H1 (cell line): ENCODE data around the gene ARPP19. TPM values are rescaled to one million over a fixed set of nuclear protein-coding genes. Genes with fewer than 3 reads are reported as not detected.

ENCODE experiments used
- CTCF ChIA-PET: fragments of 300-600 bp; sonication (Branson Sonifier 250); formaldehyde crosslinking; loops from one replicate; lab custom pipeline; 2021; ENCODE audit not compliant: partially characterized antibody; lab: Charles Lee
- POLR2A ChIA-PET: fragments of 300-600 bp; sonication (Branson Sonifier 250); formaldehyde crosslinking; loops from one replicate; lab custom pipeline; 2021; ENCODE audit warnings: inconsistent platforms; ENCODE audit not compliant: partially characterized antibody; lab: Charles Lee
- DNase-seq, 2 experiments: peaks; one replicate each; pipeline versions ENCODE4 v3.0.0 to v3.0.0-alpha.2; 2010 to 2022; ENCODE audit warnings: low spot score in 2 of 2, low read depth in 1 of 2, mixed read lengths in 1 of 2
- FAIRE-seq: peaks from 2 replicates; lab custom pipeline; 2011; peaks lifted over from hg19 to GRCh38; lab: Jason Lieb, UNC
- H2AFZ ChIP-seq: 2 replicates; pipeline ENCODE4 v1.8.1; 2012; ENCODE audit warnings: low read length, inconsistent platforms
- H2AK5ac ChIP-seq: 2 replicates; pipeline ENCODE4 v1.6.1; 2013; ENCODE audit warnings: low read depth, low read length
- H2BK120ac ChIP-seq: replicated peaks from 2 replicates; pipeline ENCODE3; 2013; ENCODE audit warnings: low read depth, low read length, inconsistent platforms
- H2BK12ac ChIP-seq: 2 replicates; pipeline ENCODE4 v1.6.1; 2013; ENCODE audit warnings: low read depth, low read length
- H2BK15ac ChIP-seq: 2 replicates; pipeline ENCODE4 v1.6.1; 2013; ENCODE audit warnings: low read length
- H2BK20ac ChIP-seq: 2 replicates; pipeline ENCODE4 v1.6.1; 2013; ENCODE audit warnings: low read length
- H2BK5ac ChIP-seq: 2 replicates; pipeline ENCODE4 v1.6.1; 2013; ENCODE audit warnings: low read depth, low read length
- H3K14ac ChIP-seq: 2 replicates; pipeline ENCODE4 v1.6.1; 2013; ENCODE audit warnings: inconsistent platforms; ENCODE audit not compliant: insufficient read length
- H3K18ac ChIP-seq: 2 replicates; pipeline ENCODE4 v1.6.1; 2013; ENCODE audit warnings: low read length; ENCODE audit errors: extremely low read depth
- H3K23ac ChIP-seq: 2 replicates; pipeline ENCODE4 v1.6.1; 2013; ENCODE audit warnings: inconsistent platforms; ENCODE audit not compliant: insufficient read length
- H3K23me2 ChIP-seq: 2 replicates; pipeline ENCODE4 v1.6.1; 2013; ENCODE audit warnings: low read depth, low read length
- H3K27ac ChIP-seq: 2 replicates; pipeline ENCODE4 v1.6.1; 2011; ENCODE audit warnings: low read depth, low read length, inconsistent platforms
- H3K27me3 ChIP-seq, 4 experiments: replicated peaks in 1 of 4; 1 replicate in 1 of 4; 2 replicates in 3 of 4; pipeline versions ENCODE4 v1.6.1 to v1.8.1; 2011 to 2013; ENCODE audit warnings: low read length in 3 of 4, mild to moderate bottlenecking in 3 of 4, inconsistent platforms in 2 of 4, mixed read lengths in 2 of 4, moderate library complexity in 1 of 4; ENCODE audit not compliant: control insufficient read depth in 3 of 4, insufficient read depth in 3 of 4; ENCODE audit errors: extremely low read depth in 1 of 4
- H3K36me3 ChIP-seq, 4 experiments: 2 replicates each; pipeline versions ENCODE4 v1.6.1 to v1.8.1; 2011 to 2013; ENCODE audit warnings: mild to moderate bottlenecking in 4 of 4, low read length in 3 of 4, moderate library complexity in 2 of 4, control low read depth in 1 of 4, inconsistent platforms in 1 of 4; ENCODE audit not compliant: insufficient read depth in 4 of 4, control insufficient read depth in 2 of 4
- H3K4ac ChIP-seq: replicated peaks from 2 replicates; pipeline ENCODE3; 2013; ENCODE audit warnings: low read length, low read depth, mixed read lengths, inconsistent platforms; ENCODE audit not compliant: insufficient read length
- H3K4me1 ChIP-seq, 4 experiments: replicated peaks in 1 of 4; 1 replicate in 1 of 4; 2 replicates in 3 of 4; pipeline versions ENCODE4 v1.6.1 to v1.8.1; 2011 to 2013; ENCODE audit warnings: low read length in 3 of 4, inconsistent platforms in 2 of 4, mixed read lengths in 1 of 4; ENCODE audit not compliant: insufficient read depth in 4 of 4, control insufficient read depth in 3 of 4
- H3K4me2 ChIP-seq, 2 experiments: 2 replicates each; pipeline versions ENCODE4 v1.6.1 to v1.8.1; 2011 to 2013; ENCODE audit warnings: low read depth in 2 of 2, low read length in 2 of 2, control low read depth in 1 of 2, inconsistent platforms in 1 of 2, mild to moderate bottlenecking in 1 of 2; ENCODE audit not compliant: insufficient read depth in 1 of 2
- H3K4me3 ChIP-seq, 4 experiments: fragments of 200-600, 300-600 bp in 1 of 4; sonication (generic), shearing (Covaris generic), sonication (Bioruptor Twin) in 1 of 4; 2 replicates each; pipeline versions ENCODE4 v1.5.1 to v1.8.1; 2011 to 2016; ENCODE audit warnings: low read length in 4 of 4, low read depth in 3 of 4, control low read depth in 2 of 4, inconsistent platforms in 2 of 4, mild to moderate bottlenecking in 2 of 4, mixed read lengths in 1 of 4, moderate library complexity in 1 of 4; ENCODE audit not compliant: insufficient read depth in 2 of 4; ENCODE audit errors: extremely low read depth in 1 of 4
- H3K56ac ChIP-seq: replicated peaks from 2 replicates; pipeline ENCODE3; 2013; ENCODE audit warnings: low read depth, mild to moderate bottlenecking, mixed read lengths, low read length, inconsistent platforms; ENCODE audit not compliant: insufficient read length
- H3K79me1 ChIP-seq: 2 replicates; pipeline ENCODE4 v1.6.1; 2013; ENCODE audit warnings: low read depth, low read length, control low read depth
- H3K79me2 ChIP-seq, 2 experiments: 2 replicates each; pipeline versions ENCODE4 v1.6.1 to v1.8.1; 2012 to 2013; ENCODE audit warnings: low read length in 2 of 2, mild to moderate bottlenecking in 2 of 2, inconsistent platforms in 1 of 2; ENCODE audit not compliant: insufficient read depth in 2 of 2, control insufficient read depth in 1 of 2
- H3K9ac ChIP-seq, 4 experiments: replicated peaks in 1 of 4; 1 replicate in 1 of 4; 2 replicates in 3 of 4; pipeline versions ENCODE4 v1.6.1 to v1.8.1; 2011 to 2013; ENCODE audit warnings: low read depth in 3 of 4, low read length in 3 of 4, control low read depth in 2 of 4, mild to moderate bottlenecking in 2 of 4, moderate library complexity in 2 of 4, inconsistent platforms in 1 of 4; ENCODE audit errors: extremely low read depth in 1 of 4
- H3K9me3 ChIP-seq, 2 experiments: 2 replicates each; pipeline versions ENCODE4 v1.6.1 to v1.8.1; 2012 to 2013; ENCODE audit warnings: mild to moderate bottlenecking in 2 of 2, moderate library complexity in 2 of 2, control low read depth in 1 of 2, inconsistent platforms in 1 of 2, low read depth in 1 of 2, low read length in 1 of 2, mixed read lengths in 1 of 2; ENCODE audit not compliant: insufficient read depth in 2 of 2
- H4K20me1 ChIP-seq, 2 experiments: replicated peaks in 1 of 2; 2 replicates each; pipeline versions ENCODE3 to v1.8.1; 2011 to 2013; ENCODE audit warnings: inconsistent platforms in 2 of 2, low read length in 2 of 2, mild to moderate bottlenecking in 1 of 2; ENCODE audit not compliant: insufficient read depth in 2 of 2, control insufficient read depth in 1 of 2
- H4K5ac ChIP-seq: 2 replicates; pipeline ENCODE4 v1.6.1; 2013; ENCODE audit warnings: low read length, low read depth, mixed read lengths, inconsistent platforms; ENCODE audit not compliant: insufficient read length
- H4K8ac ChIP-seq: 2 replicates; pipeline ENCODE4 v1.8.0; 2013; ENCODE audit warnings: mild to moderate bottlenecking, moderate library complexity, low read length, inconsistent platforms; ENCODE audit not compliant: insufficient read depth; ENCODE audit errors: extremely low read depth
- H4K91ac ChIP-seq: replicated peaks from 2 replicates; pipeline ENCODE3; 2013; ENCODE audit warnings: low read length, mixed read lengths, inconsistent platforms; ENCODE audit not compliant: insufficient read length
- FOSL1 ChIP-seq: IDR thresholded peaks from 2 replicates; pipeline ENCODE4 v1.6.1; 2011; ENCODE audit warnings: mild to moderate bottlenecking, low read depth, low read length, moderate library complexity; ENCODE audit not compliant: insufficient read depth
- HDAC6 ChIP-seq: IDR thresholded peaks from one replicate; pipeline ENCODE4 v1.7.1; 2012; ENCODE audit warnings: low read depth, mild to moderate bottlenecking, inconsistent platforms, low read length, moderate library complexity
- JUN ChIP-seq: IDR thresholded peaks from 2 replicates; pipeline ENCODE4 v1.6.1; 2011; ENCODE audit warnings: low read depth, mild to moderate bottlenecking, improper control_type of control experiment, low read length
- POU5F1 ChIP-seq: IDR thresholded peaks from 2 replicates; pipeline ENCODE4 v1.6.1; 2011; ENCODE audit warnings: low read depth, mild to moderate bottlenecking, low read length, moderate library complexity
- RXRA ChIP-seq: IDR thresholded peaks from 2 replicates; pipeline ENCODE4 v1.6.1; 2011; ENCODE audit warnings: low read depth, mild to moderate bottlenecking, low read length, moderate library complexity; ENCODE audit not compliant: insufficient read depth
- SIRT6 ChIP-seq: IDR thresholded peaks from one replicate; pipeline ENCODE4 v1.7.1; 2012; ENCODE audit warnings: low read length, inconsistent platforms
- TAF7 ChIP-seq: optimal IDR thresholded peaks from 2 replicates; pipeline ENCODE3; 2011; ENCODE audit warnings: low read depth, mild to moderate bottlenecking, inconsistent platforms, low read length, moderate library complexity, borderline replicate concordance
- TCF12 ChIP-seq: IDR thresholded peaks from 2 replicates; pipeline ENCODE4 v1.6.1; 2011; ENCODE audit warnings: low read depth, mild to moderate bottlenecking, low read length
- WGBS, 2 experiments: shearing (Covaris generic) in 1 of 2; methylation state at CpG; one replicate each; pipeline versions ENCODE4 v1.1.6 to v1.1.7; 2013 to 2015; ENCODE audit warnings: low lambda C conversion rate in 2 of 2, mixed read lengths in 2 of 2, inconsistent platforms in 1 of 2, low coverage in 1 of 2, missing lambda C conversion rate in 1 of 2; ENCODE audit not compliant: insufficient replicate concordance in 2 of 2, insufficient coverage in 1 of 2, insufficient read length in 1 of 2; ENCODE audit errors: extremely low coverage in 1 of 2, missing lambda C conversion rate in 1 of 2; 5-methylcytosine and 5-hydroxymethylcytosine counted together
- polyA plus RNA-seq, 7 experiments: library from polyadenylated mRNA; depleted of rRNA in 3 of 7; stranded (reverse) in 5 of 7; unstranded in 2 of 7; fragments of >200 nt in 5 of 7; fragments of 200-250 nt in 2 of 7; gene quantifications; 1 replicate in 5 of 7; 2 replicates in 1 of 7; 4 replicates in 1 of 7; pipeline versions ENCODE4 v1.2.1 to v1.2.3, GENCODE V29; 2011 to 2013; ENCODE audit warnings: missing spikeins in 2 of 7, mixed read lengths in 2 of 7
- total RNA-seq: library from RNA; stranded (reverse); fragmentation: NEBNext Ultra II Directional; extraction: Animal tissue kit (Norgen Biotek cat#: 25700); gene quantifications from 2 replicates; pipeline ENCODE4 v1.2.1, GENCODE V29; 2021

The ARPP19 gene
- total and polyA plus RNA-seq, 2 of the 8 experiments (the other 6 are each of a cell fraction or from before 2014, with no cell fraction given) = 81.9 to 274 TPM

DNA sequence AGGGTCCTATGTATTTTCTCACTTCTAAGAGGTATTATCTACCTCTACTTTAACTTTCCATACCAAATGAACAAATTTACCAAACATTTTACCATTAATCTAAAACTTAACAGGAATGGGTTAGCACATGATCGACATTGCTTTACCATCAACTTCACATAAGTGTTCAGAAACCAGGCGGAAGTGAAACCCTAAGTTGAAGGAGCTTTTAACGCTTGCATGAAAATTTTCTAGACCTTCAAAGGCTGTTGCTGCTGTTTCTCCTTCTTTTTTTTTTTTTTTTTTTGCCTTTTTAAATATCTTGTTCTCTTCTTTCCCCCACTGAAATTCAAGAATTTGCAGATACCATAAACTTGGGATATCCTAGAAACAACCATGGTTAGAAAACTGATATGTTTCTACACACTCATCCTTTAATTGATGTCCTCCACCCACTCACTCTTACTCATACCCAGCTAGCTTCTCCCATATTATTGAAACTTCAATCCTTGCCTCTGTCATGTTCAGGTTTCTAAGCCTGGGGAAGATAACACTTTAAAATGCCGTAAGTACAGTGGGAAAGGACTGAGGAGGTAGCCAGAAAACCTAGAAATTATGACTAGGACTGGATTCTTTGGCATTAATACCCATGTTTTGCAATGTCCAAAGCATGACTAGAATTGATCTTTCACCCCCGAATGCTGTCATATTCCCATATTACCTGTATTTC lies 64.9 kb downstream of the ARPP19 start:
- no peak overlapping the region for H2AK5ac ChIP-seq
- H4K20me1 ChIP-seq = no peaks in the 10 kb centered on the region
- no peaks in the 10 kb centered on the region for H3K23me2 ChIP-seq
- 92% methylated on average over 5 of the region's 5 CpGs; no CpG with 5 or more reads in 1 of the 2 experiments for WGBS, 2 experiments
- H3K14ac ChIP-seq = no peak overlapping the region
- no peak overlapping the region for H2BK15ac ChIP-seq
- no peaks in the 10 kb centered on the region for H3K79me1 ChIP-seq
- H3K4me3 ChIP-seq = no peak overlapping the region
- no peak overlapping the region for H2BK20ac ChIP-seq
- H3K27ac ChIP-seq = no peak overlapping the region
- H3K4me2 ChIP-seq = no peak overlapping the region
- no peak overlapping the region for H2BK120ac ChIP-seq
- H3K79me2 ChIP-seq = peaks cover 0 to 6% of the 10 kb centered on the region in 2 experiments; a peak in 1 of 4 replicates
- H3K27me3 ChIP-seq = no peaks in the 10 kb centered on the region
- H3K18ac ChIP-seq = no peak overlapping the region
- no peak overlapping the region for H3K23ac ChIP-seq
- H2BK5ac ChIP-seq = no peak overlapping the region
- DNase-seq (no peak), FAIRE-seq (no peak)
- no peak overlapping the region for H4K8ac ChIP-seq
- no peak overlapping the region for H4K91ac ChIP-seq
- no peak overlapping the region for H2BK12ac ChIP-seq
- H3K9ac ChIP-seq = no peak overlapping the region
- no peak overlapping the region for H4K5ac ChIP-seq
- H3K36me3 ChIP-seq = no peaks in the 10 kb centered on the region
- no peaks in the 10 kb centered on the region for H3K4me1 ChIP-seq
- ChIA-PET CTCF (interaction anchor here (0.7 kb wide), 1 partner anchor 213 kb away, joined by 3 read pairs; no protein-coding TSS in a partner anchor), POLR2A (no interaction called here)
- no peaks in the 10 kb centered on the region for H3K9me3 ChIP-seq
- H2AFZ ChIP-seq = no peak overlapping the region
- H3K4ac ChIP-seq = no peak overlapping the region
- no peak overlapping the region for H3K56ac ChIP-seq
- no peak for TF ChIP-seq TAF7
- TF ChIP-seq JUN = no peak
- TF ChIP-seq TCF12 = no peak
- TF ChIP-seq FOSL1 = no peak
- TF ChIP-seq SIRT6 = no peak
- no peak for TF ChIP-seq POU5F1
- no peak for TF ChIP-seq RXRA
- no peak for TF ChIP-seq HDAC6
